RWPE2 (cell line): ENCODE measurements around the gene NYNRIN.

ENCODE experiments used
- ATAC-seq: fragments of 200-7000 bp; cut with Tn5 transposase; 3 replicates; pipeline ENCODE4 v1.9.1; 2021; ENCODE audit warnings: low read depth
- DNase-seq: peaks from one replicate; pipeline ENCODE4 v3.0.0-alpha.2; 2020; ENCODE audit warnings: low spot score
- H3K27ac ChIP-seq: fragments of 450-650 bp; 2 replicates; pipeline ENCODE4 v1.5.1; 2017; ENCODE audit warnings: mild to moderate bottlenecking; ENCODE audit not compliant: poor library complexity, severe bottlenecking
- H3K27me3 ChIP-seq: fragments of 250-450 bp; sonication (Bioruptor Pico); 2 replicates; pipeline ENCODE4 v1.5.1; 2021; ENCODE audit warnings: mild to moderate bottlenecking, moderate library complexity; ENCODE audit not compliant: insufficient read depth, poor library complexity, severe bottlenecking
- H3K36me3 ChIP-seq: fragments of 250-450 bp; sonication (Bioruptor Pico); 2 replicates; pipeline ENCODE4 v1.5.1; 2020; ENCODE audit warnings: low read depth, mild to moderate bottlenecking, moderate library complexity
- H3K4me1 ChIP-seq: fragments of 250-450 bp; sonication (Bioruptor Pico); 2 replicates; pipeline ENCODE4 v1.5.1; 2021; ENCODE audit warnings: mild to moderate bottlenecking, moderate library complexity; ENCODE audit not compliant: insufficient read depth, poor library complexity, severe bottlenecking
- H3K4me3 ChIP-seq: fragments of 250-450 bp; sonication (Bioruptor Pico); 2 replicates; pipeline ENCODE4 v1.5.1; 2021; ENCODE audit warnings: mild to moderate bottlenecking, moderate library complexity; ENCODE audit not compliant: severe bottlenecking
- H3K9me3 ChIP-seq: fragments of 250-450 bp; sonication (Bioruptor Pico); 2 replicates; pipeline ENCODE4 v1.5.1; 2021; ENCODE audit warnings: mild to moderate bottlenecking, moderate library complexity; ENCODE audit not compliant: severe bottlenecking
- TF ChIP-seq, protein P1 (sequence below): fragments of 450-650 bp; IDR thresholded peaks from one replicate; pipeline ENCODE4 v1.5.1; 2017; ENCODE audit warnings: mild to moderate bottlenecking, moderate library complexity; ENCODE audit not compliant: poor library complexity, severe bottlenecking

NYNRIN gene

GRCh38 chr14:24422261-24422660 is 23.5 kb downstream of the NYNRIN start:
- Histone ChIP-seq H3K9me3 (no peaks in the 10 kb centered on the region), H3K4me1 (peaks cover 31% of the 10 kb centered on the region), H3K27me3 (no peaks in the 10 kb centered on the region), H3K4me3 (no peak overlapping the region), H3K36me3 (no peaks in the 10 kb centered on the region), H3K27ac (no peak overlapping the region)
- no peak for DNase-seq
- TF ChIP-seq, protein P1, sequence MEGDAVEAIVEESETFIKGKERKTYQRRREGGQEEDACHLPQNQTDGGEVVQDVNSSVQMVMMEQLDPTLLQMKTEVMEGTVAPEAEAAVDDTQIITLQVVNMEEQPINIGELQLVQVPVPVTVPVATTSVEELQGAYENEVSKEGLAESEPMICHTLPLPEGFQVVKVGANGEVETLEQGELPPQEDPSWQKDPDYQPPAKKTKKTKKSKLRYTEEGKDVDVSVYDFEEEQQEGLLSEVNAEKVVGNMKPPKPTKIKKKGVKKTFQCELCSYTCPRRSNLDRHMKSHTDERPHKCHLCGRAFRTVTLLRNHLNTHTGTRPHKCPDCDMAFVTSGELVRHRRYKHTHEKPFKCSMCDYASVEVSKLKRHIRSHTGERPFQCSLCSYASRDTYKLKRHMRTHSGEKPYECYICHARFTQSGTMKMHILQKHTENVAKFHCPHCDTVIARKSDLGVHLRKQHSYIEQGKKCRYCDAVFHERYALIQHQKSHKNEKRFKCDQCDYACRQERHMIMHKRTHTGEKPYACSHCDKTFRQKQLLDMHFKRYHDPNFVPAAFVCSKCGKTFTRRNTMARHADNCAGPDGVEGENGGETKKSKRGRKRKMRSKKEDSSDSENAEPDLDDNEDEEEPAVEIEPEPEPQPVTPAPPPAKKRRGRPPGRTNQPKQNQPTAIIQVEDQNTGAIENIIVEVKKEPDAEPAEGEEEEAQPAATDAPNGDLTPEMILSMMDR: no peak
- ATAC-seq: no peak

DNA sequence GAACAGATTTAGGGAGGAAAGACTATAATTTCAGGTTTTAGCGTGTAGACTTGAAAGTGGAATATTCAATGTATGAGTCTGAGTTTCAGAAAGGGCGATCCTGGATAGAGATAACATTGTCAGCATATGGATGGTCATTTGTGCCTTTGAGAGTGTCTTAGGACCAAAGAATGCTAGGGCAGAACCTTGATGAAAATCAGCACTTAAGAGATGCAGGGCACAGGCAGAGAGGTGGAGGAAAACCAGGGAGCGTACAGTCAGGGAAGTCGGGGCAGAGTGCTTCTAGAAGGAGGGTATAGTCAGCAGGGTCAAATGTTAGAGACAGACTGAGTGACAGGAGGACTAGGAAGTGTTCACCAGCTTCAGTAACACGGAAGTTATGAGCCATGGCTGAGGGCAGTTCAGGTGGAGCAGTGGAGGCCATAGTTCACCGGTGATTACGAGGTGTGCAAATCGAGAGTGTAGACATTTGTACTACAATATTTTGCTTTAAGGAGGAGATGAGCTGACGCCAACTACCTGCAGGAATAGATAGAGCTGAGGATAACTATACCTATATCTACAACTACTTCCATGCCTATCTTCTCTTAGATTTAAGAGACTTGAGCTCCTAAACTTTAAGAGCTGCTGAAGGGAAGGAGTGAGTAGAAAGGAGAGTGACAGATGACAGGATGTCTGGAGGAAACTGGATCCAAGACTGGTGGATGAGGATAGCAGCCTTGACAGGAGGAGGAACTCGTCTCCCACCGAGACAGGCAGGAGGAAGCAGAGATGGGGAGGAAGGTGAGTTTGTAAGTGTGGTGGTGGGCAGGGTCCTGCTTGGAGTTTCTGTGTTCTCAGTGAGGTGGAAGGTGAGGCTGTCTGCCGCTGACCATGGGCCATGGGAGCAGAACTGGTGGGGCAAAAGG is 24.1 kb downstream of the NYNRIN start:
- DNase-seq (no peak), ATAC-seq (no peak)
- no peaks in the 10 kb centered on the region for H3K36me3 ChIP-seq
- H3K9me3 ChIP-seq: no peaks in the 10 kb centered on the region
- H3K4me3 ChIP-seq: no peak overlapping the region
- peaks cover 31% of the 10 kb centered on the region for H3K4me1 ChIP-seq
- TF ChIP-seq, protein P1: no peak
- H3K27me3 ChIP-seq: no peaks in the 10 kb centered on the region
- H3K27ac ChIP-seq: no peak overlapping the region

- Histone ChIP-seq H3K4me1 (peaks cover 29% of the 10 kb centered on the region), H3K36me3 (no peaks in the 10 kb centered on the region; the same call in 1 of the 2 replicates), H3K27me3 (no peaks in the 10 kb centered on the region), H3K9me3 (no peaks in the 10 kb centered on the region), H3K4me3 (no peak overlapping the region), H3K27ac (peak overlapping the region; percentile 72)
- ATAC-seq (peak; percentile 43), DNase-seq (no peak)
- TF ChIP-seq, protein P1: no peak
These were observed 26.9 kb downstream of the NYNRIN start for GRCh38 chr14:24425704-24426103.

- Histone ChIP-seq H3K27ac (peak overlapping the region; percentile 72), H3K9me3 (no peaks in the 10 kb centered on the region), H3K36me3 (peaks cover 2% of the 10 kb centered on the region), H3K4me1 (peaks cover 34% of the 10 kb centered on the region), H3K27me3 (no peaks in the 10 kb centered on the region), H3K4me3 (no peak overlapping the region)
- no peak for DNase-seq
- peak; percentile 25 for ATAC-seq
- TF ChIP-seq, protein P1: no peak
These were observed 27.5 kb downstream of the NYNRIN start for GRCh38 chr14:24426150-24426911.
